ENCODE measurements around the gene SPP2. TPM values are rescaled to one million over a fixed set of nuclear protein-coding genes. Genes with fewer than 3 reads are reported as not detected.

The SPP2 gene
- total and polyA plus RNA-seq, 2 donors: not detected

GRCh38 chr2:234060236-234060635 lies 9.7 kb downstream of the SPP2 start:
- H3K27ac ChIP-seq (ENCODE audit: low read depth): no peak overlapping the region
- H3K36me3 ChIP-seq (ENCODE audit: insufficient read depth): no peaks in the 10 kb centered on the region
- no peak overlapping the region for H3K4me3 ChIP-seq (ENCODE audit: low read depth, low read length)
- H3K4me1 ChIP-seq (ENCODE audit: insufficient read depth): no peaks in the 10 kb centered on the region
- DNase-seq (ENCODE audit: extremely low spot score): no peak
- 82% methylated on average over 8 of the region's 8 CpGs for WGBS

- Histone ChIP-seq H3K4me3 (ENCODE audit: low read depth, low read length) (no peak overlapping the region), H3K36me3 (ENCODE audit: insufficient read depth) (no peaks in the 10 kb centered on the region), H3K4me1 (ENCODE audit: insufficient read depth) (no peaks in the 10 kb centered on the region), H3K27ac (ENCODE audit: low read depth) (no peak overlapping the region)
- no peak for DNase-seq (ENCODE audit: extremely low spot score)
- 72% methylated on average over 6 of the region's 6 CpGs for WGBS
Observed at GRCh38 chr2:234061624-234062257, 11.2 kb downstream of the SPP2 start.

- H3K4me1 ChIP-seq (ENCODE audit: insufficient read depth): no peaks in the 10 kb centered on the region
- WGBS: 61% methylated on average over 2 of the region's 2 CpGs
- no peak for DNase-seq (ENCODE audit: extremely low spot score)
Observed at GRCh38 chr2:234066587-234066986, 16.1 kb downstream of the SPP2 start.

GRCh38 chr2:234071664-234072063 lies 21.2 kb downstream of the SPP2 start:
- Histone ChIP-seq H3K4me1 (ENCODE audit: insufficient read depth) (no peaks in the 10 kb centered on the region), H3K4me3 (ENCODE audit: low read depth, low read length) (no peak overlapping the region), H3K27ac (ENCODE audit: low read depth) (no peak overlapping the region), H3K36me3 (ENCODE audit: insufficient read depth) (no peaks in the 10 kb centered on the region)
- 87% methylated on average over 3 of the region's 3 CpGs for WGBS
- no peak for DNase-seq (ENCODE audit: extremely low spot score)

More at GRCh38 chr2:234066587-234066986, 16.1 kb downstream of the SPP2 start:
- no peak overlapping the region for H3K4me3 ChIP-seq (ENCODE audit: low read depth, low read length)
- no peak overlapping the region for H3K27ac ChIP-seq (ENCODE audit: low read depth)
- no peaks in the 10 kb centered on the region for H3K36me3 ChIP-seq (ENCODE audit: insufficient read depth)

- 86% methylated on average over 4 of the region's 4 CpGs for WGBS
- DNase-seq (ENCODE audit: extremely low spot score): no peak
Observed at GRCh38 chr2:234072454-234072853, 22.0 kb downstream of the SPP2 start.

GRCh38 chr2:234074751-234075517 lies 24.4 kb downstream of the SPP2 start:
- H3K4me3 ChIP-seq (ENCODE audit: low read depth, low read length): no peak overlapping the region
- no peaks in the 10 kb centered on the region for H3K36me3 ChIP-seq (ENCODE audit: insufficient read depth)
- DNase-seq (ENCODE audit: extremely low spot score): no peak
- no peaks in the 10 kb centered on the region for H3K4me1 ChIP-seq (ENCODE audit: insufficient read depth)
- no peak overlapping the region for H3K27ac ChIP-seq (ENCODE audit: low read depth)
- 72% methylated on average over 13 of the region's 13 CpGs for WGBS

More at GRCh38 chr2:234072454-234072853, 22.0 kb downstream of the SPP2 start:
- Histone ChIP-seq H3K4me1 (ENCODE audit: insufficient read depth) (no peaks in the 10 kb centered on the region), H3K27ac (ENCODE audit: low read depth) (no peak overlapping the region), H3K4me3 (ENCODE audit: low read depth, low read length) (no peak overlapping the region), H3K36me3 (ENCODE audit: insufficient read depth) (no peaks in the 10 kb centered on the region)

GRCh38 chr2:234075518-234075915 lies 25.0 kb downstream of the SPP2 start:
- H3K27ac ChIP-seq (ENCODE audit: low read depth): no peak overlapping the region
- no peak for DNase-seq (ENCODE audit: extremely low spot score)
- no peaks in the 10 kb centered on the region for H3K4me1 ChIP-seq (ENCODE audit: insufficient read depth)
- WGBS: 59% methylated on average over 4 of the region's 4 CpGs
- H3K36me3 ChIP-seq (ENCODE audit: insufficient read depth): no peaks in the 10 kb centered on the region
- H3K4me3 ChIP-seq (ENCODE audit: low read depth, low read length): no peak overlapping the region

- no peak for DNase-seq (ENCODE audit: extremely low spot score)
- 83% methylated on average over 8 of the region's 8 CpGs for WGBS
- no peaks in the 10 kb centered on the region for H3K36me3 ChIP-seq (ENCODE audit: insufficient read depth)
Observed at GRCh38 chr2:234075947-234076346, 25.4 kb downstream of the SPP2 start.

GRCh38 chr2:234076451-234076850 lies 25.9 kb downstream of the SPP2 start:
- Histone ChIP-seq H3K4me1 (ENCODE audit: insufficient read depth) (no peaks in the 10 kb centered on the region), H3K27ac (ENCODE audit: low read depth) (no peak overlapping the region), H3K4me3 (ENCODE audit: low read depth, low read length) (no peak overlapping the region), H3K36me3 (ENCODE audit: insufficient read depth) (no peaks in the 10 kb centered on the region)
- DNase-seq (ENCODE audit: extremely low spot score): no peak
- WGBS: 85% methylated on average over 3 of the region's 3 CpGs

More at GRCh38 chr2:234075947-234076346, 25.4 kb downstream of the SPP2 start:
- no peak overlapping the region for H3K4me3 ChIP-seq (ENCODE audit: low read depth, low read length)
- no peak overlapping the region for H3K27ac ChIP-seq (ENCODE audit: low read depth)
- H3K4me1 ChIP-seq (ENCODE audit: insufficient read depth): no peaks in the 10 kb centered on the region

GRCh38 chr2:234078129-234078528 lies 27.6 kb downstream of the SPP2 start:
- H3K4me1 ChIP-seq (ENCODE audit: insufficient read depth): no peaks in the 10 kb centered on the region
- DNase-seq (ENCODE audit: extremely low spot score): no peak
- no peak overlapping the region for H3K27ac ChIP-seq (ENCODE audit: low read depth)
- no peaks in the 10 kb centered on the region for H3K36me3 ChIP-seq (ENCODE audit: insufficient read depth)
- 94% methylated on average over 2 of the region's 2 CpGs for WGBS
- no peak overlapping the region for H3K4me3 ChIP-seq (ENCODE audit: low read depth, low read length)

GRCh38 chr2:234081970-234082822 lies 31.7 kb downstream of the SPP2 start:
- WGBS: 39% methylated on average over 15 of the region's 15 CpGs
- no peaks in the 10 kb centered on the region for H3K36me3 ChIP-seq (ENCODE audit: insufficient read depth)
- no peak overlapping the region for H3K4me3 ChIP-seq (ENCODE audit: low read depth, low read length)
- H3K27ac ChIP-seq (ENCODE audit: low read depth): no peak overlapping the region
- no peaks in the 10 kb centered on the region for H3K4me1 ChIP-seq (ENCODE audit: insufficient read depth)
- DNase-seq (ENCODE audit: extremely low spot score): peak; percentile 72

- Histone ChIP-seq H3K4me3 (ENCODE audit: low read depth, low read length) (no peak overlapping the region), H3K27ac (ENCODE audit: low read depth) (no peak overlapping the region), H3K4me1 (ENCODE audit: insufficient read depth) (no peaks in the 10 kb centered on the region), H3K36me3 (ENCODE audit: insufficient read depth) (no peaks in the 10 kb centered on the region)
- 78% methylated on average over 7 of the region's 7 CpGs for WGBS
- DNase-seq (ENCODE audit: extremely low spot score): no peak
Observed at GRCh38 chr2:234083572-234084348, 33.3 kb downstream of the SPP2 start.

- H3K4me3 ChIP-seq (ENCODE audit: low read depth, low read length): no peak overlapping the region
- H3K27ac ChIP-seq (ENCODE audit: low read depth): no peak overlapping the region
- H3K4me1 ChIP-seq (ENCODE audit: insufficient read depth): no peaks in the 10 kb centered on the region
- 21% methylated on average over 5 of the region's 5 CpGs for WGBS
- no peaks in the 10 kb centered on the region for H3K36me3 ChIP-seq (ENCODE audit: insufficient read depth)
- DNase-seq (ENCODE audit: extremely low spot score): no peak
Observed at GRCh38 chr2:234091432-234091879, 41.0 kb downstream of the SPP2 start.
